Kidney glomerular epithelial cell (primary cell): ENCODE results near the gene PCDHB14.
"Not testable (repeated sequence)": the region's sequence is repeated elsewhere in the genome, so short reads cannot be mapped to it uniquely, and the experiment has no call there.

Source experiments
- DNase-seq: peaks from one replicate; lab custom pipeline; 2025; lab: John Stamatoyannopoulos, UW

PCDHB14 gene

GRCh38 chr5:141210281-141210680 is 12.9 kb upstream of the PCDHB14 start:
- DNase-seq: not testable (repeated sequence)

DNA sequence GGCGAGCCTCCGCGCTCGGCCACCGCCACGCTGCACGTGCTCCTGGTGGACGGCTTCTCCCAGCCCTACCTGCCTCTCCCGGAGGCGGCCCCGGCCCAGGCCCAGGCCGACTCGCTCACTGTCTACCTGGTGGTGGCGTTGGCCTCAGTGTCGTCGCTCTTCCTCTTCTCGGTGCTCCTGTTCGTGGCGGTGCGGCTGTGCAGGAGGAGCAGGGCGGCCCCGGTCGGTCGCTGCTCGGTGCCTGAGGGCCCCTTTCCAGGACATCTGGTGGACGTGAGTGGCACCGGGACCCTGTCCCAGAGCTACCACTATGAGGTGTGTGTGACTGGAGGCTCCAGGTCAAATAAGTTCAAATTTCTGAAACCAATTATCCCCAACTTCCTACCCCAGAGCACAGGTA is 12.3 kb upstream of the PCDHB14 start:
- DNase-seq: not testable (repeated sequence)

- DNase-seq: not testable (repeated sequence)
Observed at GRCh38 chr5:141213656-141214339, 9.3 kb upstream of the PCDHB14 start, which contains the start of gene PCDHB13. TSS of gene PCDHB13 (plus strand) at chr5:141213919. CDS start at chr5:141214124, 205 bp downstream.

- DNase-seq: not testable (repeated sequence)
Observed at GRCh38 chr5:141214583-141214982, 8.6 kb upstream of the PCDHB14 start.

GRCh38 chr5:141215504-141215903 is 7.6 kb upstream of the PCDHB14 start:
- DNase-seq: not testable (repeated sequence)

GRCh38 chr5:141216035-141216434 is 7.1 kb upstream of the PCDHB14 start:
- DNase-seq: not testable (repeated sequence)

DNA sequence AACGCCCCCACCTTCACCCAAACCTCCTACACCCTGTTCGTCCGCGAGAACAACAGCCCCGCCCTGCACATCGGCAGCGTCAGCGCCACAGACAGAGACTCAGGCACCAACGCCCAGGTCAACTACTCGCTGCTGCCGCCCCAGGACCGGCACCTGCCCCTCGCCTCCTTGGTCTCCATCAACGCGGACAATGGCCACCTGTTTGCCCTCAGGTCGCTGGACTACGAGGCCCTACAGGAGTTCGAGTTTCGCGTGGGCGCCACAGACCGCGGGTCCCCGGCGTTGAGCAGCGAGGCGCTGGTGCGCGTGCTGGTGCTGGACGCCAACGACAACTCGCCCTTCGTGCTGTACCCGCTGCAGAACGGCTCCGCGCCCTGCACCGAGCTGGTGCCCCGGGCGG is 1.7 kb downstream of the PCDHB14 start:
- DNase-seq: not testable (repeated sequence)

- not testable (repeated sequence) for DNase-seq
Observed at GRCh38 chr5:141225421-141225820, 2.3 kb downstream of the PCDHB14 start.

- DNase-seq: no peak
Observed at GRCh38 chr5:141234109-141234667, 11.0 kb downstream of the PCDHB14 start.

DNA sequence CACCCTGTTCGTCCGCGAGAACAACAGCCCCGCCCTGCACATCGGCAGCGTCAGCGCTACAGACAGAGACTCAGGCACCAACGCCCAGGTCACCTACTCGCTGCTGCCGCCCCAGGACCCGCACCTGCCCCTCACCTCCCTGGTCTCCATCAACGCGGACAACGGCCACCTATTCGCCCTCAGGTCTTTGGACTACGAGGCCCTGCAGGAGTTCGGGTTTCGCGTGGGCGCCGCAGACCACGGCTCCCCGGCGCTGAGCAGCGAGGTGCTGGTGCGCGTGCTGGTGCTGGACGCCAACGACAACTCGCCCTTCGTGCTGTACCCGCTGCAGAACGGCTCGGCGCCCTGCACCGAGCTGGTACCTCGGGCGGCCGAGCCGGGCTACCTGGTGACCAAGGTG is 12.8 kb downstream of the PCDHB14 start:
- DNase-seq: not testable (repeated sequence)

DNA sequence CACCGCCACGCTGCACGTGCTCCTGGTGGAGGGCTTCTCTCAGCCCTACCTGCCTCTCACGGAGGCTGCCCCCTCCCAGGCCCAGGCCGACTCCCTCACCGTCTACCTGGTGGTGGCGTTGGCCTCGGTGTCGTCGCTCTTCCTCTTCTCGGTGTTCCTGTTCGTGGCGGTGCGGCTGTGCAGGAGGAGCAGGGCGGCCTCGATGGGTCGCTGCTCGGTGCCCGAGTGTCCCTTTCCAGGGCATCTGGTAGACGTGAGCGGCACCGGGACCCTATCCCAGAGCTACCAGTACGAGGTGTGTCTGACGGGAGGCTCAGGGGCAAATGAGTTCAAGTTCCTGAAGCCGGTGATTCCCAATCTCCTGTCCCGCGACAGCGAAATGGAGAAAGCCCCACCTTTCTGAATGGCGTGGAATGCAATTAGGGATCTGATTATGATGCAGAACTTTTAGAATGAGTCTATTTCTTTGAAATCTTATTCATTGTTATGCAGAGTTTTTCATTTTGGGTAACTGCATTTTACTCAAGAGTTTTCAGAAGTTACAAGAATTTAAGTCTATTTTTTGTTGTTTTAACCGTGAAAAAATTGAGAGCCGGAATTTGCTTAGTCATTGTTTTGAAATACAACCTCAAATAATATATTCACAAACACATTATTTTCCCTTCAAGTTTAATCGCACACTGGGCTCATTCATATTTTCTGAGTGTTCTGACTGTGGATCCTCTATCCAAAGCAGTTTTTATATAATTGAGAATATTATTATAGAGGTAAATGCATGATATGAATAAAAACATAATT is 13.6 kb downstream of the PCDHB14 start:
- no peak for DNase-seq

GRCh38 chr5:141241496-141241895 is 18.4 kb downstream of the PCDHB14 start:
- DNase-seq: no peak

- DNase-seq: no peak
Observed at GRCh38 chr5:141245250-141245717, 22.1 kb downstream of the PCDHB14 start, which contains the start of gene PCDHB15. TSS of gene PCDHB15 (plus strand) at chr5:141245395. CDS start at chr5:141245579, 184 bp downstream.

DNA sequence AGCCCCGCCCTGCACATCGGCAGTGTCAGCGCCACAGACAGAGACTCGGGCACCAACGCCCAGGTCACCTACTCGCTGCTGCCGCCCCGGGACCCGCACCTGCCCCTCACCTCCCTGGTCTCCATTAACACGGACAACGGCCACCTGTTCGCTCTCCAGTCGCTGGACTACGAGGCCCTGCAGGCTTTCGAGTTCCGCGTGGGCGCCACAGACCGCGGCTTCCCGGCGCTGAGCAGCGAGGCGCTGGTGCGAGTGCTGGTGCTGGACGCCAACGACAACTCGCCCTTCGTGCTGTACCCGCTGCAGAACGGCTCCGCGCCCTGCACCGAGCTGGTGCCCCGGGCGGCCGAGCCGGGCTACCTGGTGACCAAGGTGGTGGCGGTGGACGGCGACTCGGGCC is 23.8 kb downstream of the PCDHB14 start:
- DNase-seq: not testable (repeated sequence)

GRCh38 chr5:141247434-141247833 is 24.3 kb downstream of the PCDHB14 start:
- DNase-seq: not testable (repeated sequence)

GRCh38 chr5:141250576-141250975 is 27.4 kb downstream of the PCDHB14 start:
- no peak for DNase-seq

DNA sequence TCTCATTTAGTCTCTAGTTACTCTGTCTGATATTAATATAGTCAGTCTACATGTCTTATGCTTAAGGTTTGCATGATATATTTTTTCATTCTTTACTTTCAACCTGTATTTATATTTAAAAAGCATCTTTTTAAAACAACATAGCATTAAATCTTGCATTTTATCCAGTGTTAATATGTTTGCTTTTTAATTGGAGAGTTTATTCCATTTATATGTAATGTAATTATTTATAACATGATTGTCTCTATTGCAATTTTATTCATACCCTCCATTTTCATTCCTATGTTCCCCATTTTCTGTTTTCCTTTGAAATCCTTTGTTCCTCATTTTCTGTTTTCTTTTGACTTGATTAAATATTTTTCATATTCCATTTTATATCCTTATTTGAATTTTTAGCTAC is 35.3 kb downstream of the PCDHB14 start:
- no peak for DNase-seq

DNA sequence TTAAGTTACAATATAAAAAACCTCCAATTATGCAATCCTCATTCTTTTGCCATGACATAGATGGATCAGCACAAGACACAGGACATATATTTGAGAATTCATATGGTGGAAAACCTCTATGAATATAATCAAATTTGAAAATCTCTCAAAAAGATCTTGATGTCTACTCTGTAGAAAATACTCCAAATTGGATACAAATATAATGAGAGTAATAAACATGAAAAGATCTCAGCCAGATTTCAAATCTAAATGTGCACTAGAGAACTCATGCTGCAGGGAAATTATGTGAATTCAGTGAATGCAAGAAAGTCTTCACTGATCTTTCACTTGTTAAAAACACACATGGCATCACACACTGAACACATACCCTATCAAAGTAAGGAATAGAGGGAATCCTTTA is 35.8 kb downstream of the PCDHB14 start:
- no peak for DNase-seq

DNA sequence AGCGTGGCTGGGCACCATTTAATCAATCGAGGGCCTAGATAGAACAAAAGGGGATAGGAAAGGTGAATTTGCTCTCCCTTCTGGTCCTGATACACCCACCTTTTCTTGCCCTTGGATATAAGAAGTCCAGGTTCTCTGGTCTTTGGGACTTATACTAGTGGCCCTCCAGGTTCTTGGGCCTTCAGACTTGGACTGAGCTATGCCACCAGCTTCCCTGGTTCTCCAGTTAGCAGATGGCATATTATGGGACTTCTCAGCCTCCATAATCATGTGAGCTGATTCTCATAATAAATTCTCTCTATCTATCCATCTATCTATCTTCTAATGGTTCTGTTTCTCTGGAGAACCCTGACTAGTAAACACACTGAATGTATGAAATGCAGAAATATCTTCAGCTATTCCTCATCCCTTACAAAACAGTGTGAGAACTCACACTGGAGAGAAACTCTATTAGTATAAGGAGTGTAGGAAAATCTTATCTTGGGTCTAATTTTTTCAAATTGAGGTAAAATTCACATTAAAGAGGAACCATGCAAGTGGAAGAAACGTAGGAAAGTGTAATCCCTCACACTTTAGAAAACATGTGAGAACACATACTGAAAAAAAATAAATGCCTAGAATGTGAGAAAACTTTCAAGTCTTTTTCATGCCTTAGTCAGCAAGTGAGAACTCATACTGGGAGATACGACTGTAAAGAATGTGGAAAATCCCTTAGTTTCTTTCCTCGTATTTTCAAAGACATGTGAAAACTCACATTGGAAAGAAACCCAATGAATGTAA is 37.5 kb downstream of the PCDHB14 start:
- no peak for DNase-seq

GRCh38 chr5:141261238-141261546 is 38.0 kb downstream of the PCDHB14 start:
- no peak for DNase-seq

DNA sequence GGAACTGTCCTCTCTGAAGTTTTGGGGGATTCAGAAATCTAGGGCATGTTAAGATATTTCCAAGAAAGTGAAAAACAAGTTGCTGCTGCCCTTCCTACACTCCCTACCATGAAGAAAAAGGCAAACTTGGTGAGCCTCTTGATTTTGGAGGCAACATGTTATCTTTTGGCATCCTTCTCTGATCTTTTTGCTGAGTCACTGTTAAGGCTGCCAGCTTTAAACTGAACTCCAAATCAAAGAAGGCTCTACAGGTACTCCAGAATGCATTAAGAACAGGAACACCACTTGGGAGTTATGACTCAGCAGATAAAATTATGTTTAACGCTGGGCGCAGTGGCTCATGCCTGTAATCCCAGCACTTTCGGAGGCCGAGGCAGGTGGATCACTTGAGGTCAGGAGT is 46.1 kb downstream of the PCDHB14 start:
- DNase-seq: no peak

GRCh38 chr5:141272906-141273305 is 49.8 kb downstream of the PCDHB14 start:
- no peak for DNase-seq
